ENCODE data around the gene IKZF1.

Gene IKZF1

GRCh38 chr7:50308532-50309385, 4.2 kb downstream of the IKZF1 start:
- DNase-seq (ENCODE audit: low read depth in 2 of 2) = no peak

- DNase-seq (ENCODE audit: low read depth in 2 of 2) = no peak
These were observed 5.2 kb downstream of the IKZF1 start for GRCh38 chr7:50309721-50310120.

GRCh38 chr7:50310361-50310760, 5.8 kb downstream of the IKZF1 start:
- no peak for DNase-seq (ENCODE audit: low read depth in 2 of 2)

DNA sequence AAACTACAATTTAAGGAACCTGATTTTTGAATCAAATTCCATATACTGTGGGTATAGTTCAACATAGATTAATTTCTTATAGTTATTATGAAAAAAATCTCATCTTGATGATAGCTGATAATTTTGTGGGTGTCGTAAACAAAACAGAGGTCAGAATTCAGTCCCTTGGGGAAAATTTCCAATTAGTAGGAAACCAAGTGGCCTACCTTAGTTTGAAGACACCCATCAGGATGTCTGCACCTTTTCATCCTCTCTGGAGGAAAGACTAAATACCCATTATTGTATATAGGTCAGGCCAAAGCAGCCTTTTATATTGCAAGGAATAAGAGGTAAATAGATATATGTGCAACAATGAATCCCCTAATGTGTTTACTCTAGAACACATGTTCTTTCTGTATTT, 6.4 kb downstream of the IKZF1 start:
- DNase-seq (ENCODE audit: low read depth in 2 of 2) = no peak

DNA sequence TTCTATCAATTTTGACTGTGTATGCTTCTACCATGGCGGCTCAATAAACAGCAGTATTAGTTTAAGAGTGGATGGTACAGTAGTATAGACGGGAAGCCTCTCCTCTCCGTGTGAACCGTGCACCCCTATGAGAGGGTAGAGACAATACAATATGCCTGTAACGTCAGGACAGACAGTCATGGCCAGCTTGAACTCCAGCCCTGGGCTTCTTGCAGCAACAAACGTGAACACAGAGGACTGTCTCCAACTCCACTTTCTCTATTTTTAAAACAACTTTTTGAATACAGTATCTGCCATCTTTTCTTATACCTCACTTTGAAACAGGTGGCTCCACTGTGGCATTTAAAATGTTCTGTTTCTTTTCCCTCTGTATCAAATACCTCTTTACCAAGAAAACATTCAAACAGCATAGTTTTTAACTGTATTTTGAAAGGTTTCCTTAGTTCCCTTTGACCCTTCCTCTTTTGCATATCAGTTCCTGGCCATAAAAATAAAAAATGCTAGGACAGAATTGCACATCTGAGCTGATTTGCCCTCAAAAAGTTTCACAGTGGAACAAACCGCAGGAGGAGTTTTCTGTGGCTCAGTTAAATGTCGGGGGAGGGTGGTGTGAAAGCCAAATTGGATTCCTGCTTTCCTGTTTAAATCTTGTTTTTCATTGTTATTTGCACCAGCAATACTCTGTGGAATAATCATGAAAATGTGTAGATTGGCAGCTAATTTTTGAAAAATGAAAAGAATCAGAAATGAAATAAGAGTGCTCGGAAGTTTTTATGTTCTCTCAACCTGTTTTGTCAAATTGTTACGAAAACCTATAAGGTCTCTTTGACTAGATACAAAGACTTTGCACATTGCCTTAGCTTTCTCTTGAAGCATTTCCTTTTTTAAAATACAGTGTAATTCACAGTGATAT, 8.0 kb downstream of the IKZF1 start:
- DNase-seq (ENCODE audit: low read depth in 2 of 2) = no peak

DNA sequence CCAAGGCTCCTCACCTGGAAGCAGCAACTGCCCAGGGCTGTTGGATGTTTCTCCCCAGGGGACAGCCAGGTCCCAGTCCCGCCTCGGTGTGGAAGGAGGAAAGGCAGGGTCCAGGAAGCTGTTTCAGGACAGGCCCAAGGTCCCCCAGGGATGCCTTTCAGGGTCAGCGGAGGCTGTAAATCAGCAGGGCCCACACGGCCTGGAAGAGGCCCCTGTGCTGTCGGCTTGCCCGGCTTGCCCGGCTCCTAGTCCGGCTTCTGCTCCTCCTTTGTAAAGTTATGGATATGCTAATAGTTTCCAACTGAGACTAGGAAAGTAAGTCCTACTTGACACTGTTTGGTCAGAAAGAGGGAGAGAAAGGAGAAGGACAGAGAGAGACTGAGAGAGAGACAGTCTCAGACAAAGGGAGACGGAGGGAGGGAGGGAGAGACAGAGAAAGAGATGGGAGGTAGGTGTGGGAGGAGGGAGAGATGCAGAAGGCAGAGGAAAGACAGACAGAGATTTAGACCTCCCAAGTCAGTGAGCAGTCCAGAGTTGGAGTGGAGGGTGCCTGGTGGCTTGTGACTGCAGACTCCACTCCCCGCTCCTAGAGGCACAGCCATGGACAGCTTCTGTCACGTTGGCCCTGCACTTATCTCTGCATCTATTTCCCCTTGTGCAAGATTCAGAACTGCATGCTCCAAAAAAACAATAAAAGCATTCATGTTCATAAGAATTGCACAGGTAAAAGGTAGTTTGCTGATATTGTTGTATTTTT, 10.5 kb downstream of the IKZF1 start:
- DNase-seq (ENCODE audit: low read depth in 2 of 2) = no peak

DNA sequence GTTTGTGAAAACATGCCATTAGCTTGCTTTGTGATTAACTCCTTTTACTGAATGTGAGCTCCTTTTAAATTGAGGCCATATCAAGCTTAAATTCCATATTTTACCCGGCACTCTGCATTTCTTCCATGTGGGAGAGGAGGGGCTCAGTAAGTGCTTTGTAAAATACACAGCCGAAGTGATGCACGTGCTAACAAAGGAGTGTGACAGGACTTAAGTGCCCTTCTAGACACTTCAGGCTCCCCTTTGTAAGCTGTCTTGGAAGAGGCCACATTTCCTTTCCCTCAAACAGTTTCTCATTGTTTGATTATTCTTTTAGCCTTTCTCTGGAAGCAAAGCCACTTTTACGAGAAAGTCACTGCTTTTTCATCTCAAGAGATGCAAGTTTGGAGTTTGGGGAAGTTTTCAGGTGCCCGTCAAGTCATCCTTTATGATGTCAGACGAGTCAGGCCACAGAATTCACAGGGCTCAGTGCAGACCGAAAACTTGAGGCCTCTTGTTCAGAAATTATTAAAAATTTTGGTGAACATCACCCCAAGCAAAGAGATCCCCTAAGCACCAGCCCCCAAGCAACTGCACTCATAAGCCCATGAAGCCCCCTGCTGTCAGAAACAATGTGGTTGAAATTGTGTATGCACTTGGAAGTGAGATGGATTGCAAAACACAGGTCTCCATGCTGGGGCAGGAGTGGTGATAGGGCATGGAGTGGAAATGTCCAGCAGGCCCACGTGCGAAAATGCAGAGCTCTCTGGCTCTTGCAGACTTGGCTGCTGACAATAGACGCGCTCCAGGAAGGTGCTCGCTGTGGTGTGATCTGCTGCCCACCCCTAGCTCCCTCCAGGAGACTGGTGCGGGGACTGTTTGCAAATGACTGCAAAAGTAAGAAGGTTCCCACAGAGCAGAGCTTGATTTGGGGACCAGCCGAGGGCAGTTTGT, 11.5 kb downstream of the IKZF1 start:
- no peak for DNase-seq (ENCODE audit: low read depth in 2 of 2)

- no peak for DNase-seq (ENCODE audit: low read depth in 2 of 2)
These were observed 12.7 kb downstream of the IKZF1 start for GRCh38 chr7:50317221-50317678.

DNA sequence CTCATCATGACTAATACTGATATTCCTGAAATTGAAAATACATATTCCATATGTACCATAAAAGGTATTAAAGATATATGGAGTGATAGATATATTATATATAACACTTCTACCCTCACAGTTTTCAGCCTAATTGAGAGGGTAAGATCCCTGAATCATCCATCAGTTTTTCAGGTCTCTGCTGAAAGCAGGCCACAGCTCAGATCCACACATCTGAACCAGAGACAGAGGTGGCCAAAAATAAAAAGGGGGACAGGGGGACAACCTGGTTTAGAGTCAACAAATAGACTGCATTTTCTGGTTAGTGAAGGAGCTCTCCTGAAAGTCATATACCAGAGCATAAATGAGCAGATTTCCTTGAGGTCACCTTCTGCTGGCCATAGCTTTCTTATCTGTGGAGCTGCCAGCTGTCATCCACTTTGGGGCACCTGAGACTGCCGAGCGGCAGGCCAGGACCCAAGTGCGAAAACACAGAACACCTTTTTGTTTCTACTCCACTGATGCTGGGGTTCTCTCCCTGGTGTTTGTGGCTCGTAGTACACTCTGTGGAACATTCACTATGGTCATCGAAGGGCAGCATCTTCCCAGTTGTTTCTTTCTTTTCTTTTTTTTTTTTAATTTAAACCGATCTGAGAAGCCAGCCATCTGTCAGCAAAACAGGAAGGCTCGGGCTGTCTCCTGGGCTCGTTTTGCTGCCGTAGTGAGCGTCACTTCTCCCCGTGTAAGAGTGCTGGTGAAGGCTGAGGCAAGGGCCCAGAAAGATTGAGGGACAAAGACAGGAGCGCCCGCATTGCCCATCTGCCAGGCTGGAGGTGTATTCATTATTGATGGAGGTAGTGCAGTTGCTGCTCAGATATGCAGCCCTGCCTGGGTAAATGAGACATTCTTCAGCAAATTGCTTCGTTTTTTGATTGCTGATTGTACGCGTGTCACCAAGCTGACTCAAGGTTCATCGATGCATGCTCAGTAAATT, 13.5 kb downstream of the IKZF1 start:
- no peak for DNase-seq (ENCODE audit: low read depth in 2 of 2)

DNA sequence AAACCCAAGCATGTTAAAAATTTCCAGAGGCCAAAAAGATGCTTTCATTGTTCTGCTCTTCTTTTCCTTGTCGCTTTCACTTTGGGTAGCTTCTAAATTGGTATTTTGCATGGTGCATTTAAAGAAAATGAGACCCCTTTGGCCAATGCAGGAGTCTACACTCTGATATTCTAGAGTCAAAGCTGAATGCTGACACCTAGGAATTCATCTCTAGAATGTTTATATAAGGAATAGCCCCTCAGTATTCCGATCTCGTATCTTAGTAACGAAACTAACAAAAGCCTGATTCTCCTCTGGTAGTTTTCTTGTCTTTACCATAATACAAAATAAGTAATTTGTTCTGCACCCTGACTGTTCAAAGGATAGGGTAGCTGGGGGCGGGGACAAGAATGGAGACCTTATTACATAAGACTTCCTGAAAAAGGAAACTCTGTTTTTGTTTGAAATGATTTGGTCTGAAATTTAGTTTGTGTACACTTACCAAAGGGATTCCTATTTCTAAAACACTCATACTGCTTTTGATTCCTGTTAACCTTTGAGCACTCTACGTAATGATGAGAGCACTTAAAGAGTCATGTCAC, 17.1 kb downstream of the IKZF1 start:
- DNase-seq (ENCODE audit: low read depth in 2 of 2) = no peak

DNA sequence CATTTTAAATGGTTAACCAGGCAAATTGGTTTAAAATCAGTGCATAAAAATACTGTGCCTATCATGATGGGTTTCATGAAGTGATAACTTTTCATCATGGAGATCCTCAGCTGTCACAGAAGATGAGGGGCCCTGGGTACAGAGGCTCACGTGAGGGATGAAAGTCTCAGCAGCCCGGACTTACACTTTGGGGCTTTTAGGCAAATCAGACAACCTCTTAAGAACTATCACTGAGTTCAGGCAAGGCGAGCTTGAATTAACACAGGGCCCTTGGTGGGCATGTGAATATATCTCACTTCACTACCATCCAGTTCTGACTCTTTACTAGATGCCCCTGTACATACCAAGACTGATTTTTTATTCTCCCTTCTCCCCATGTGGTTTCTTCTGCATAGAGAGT, 19.6 kb downstream of the IKZF1 start:
- DNase-seq (ENCODE audit: low read depth in 2 of 2) = no peak

DNA sequence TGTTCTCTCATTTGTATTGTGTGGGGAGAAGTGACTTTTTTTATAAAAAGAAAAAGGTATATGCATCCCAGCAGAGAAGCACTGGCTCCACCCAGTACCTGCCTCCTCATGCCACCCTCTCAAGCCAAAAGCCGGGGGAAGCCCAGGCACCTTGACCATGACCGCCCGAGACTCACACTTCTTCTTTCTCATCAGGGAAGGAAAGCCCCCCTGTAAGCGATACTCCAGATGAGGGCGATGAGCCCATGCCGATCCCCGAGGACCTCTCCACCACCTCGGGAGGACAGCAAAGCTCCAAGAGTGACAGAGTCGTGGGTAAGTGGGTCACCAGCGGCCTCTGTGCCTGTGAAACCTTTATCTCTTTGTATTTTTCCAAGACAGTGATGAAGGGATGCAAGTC, 22.9 kb downstream of the IKZF1 start:
- DNase-seq (ENCODE audit: low read depth in 2 of 2) = no peak

DNA sequence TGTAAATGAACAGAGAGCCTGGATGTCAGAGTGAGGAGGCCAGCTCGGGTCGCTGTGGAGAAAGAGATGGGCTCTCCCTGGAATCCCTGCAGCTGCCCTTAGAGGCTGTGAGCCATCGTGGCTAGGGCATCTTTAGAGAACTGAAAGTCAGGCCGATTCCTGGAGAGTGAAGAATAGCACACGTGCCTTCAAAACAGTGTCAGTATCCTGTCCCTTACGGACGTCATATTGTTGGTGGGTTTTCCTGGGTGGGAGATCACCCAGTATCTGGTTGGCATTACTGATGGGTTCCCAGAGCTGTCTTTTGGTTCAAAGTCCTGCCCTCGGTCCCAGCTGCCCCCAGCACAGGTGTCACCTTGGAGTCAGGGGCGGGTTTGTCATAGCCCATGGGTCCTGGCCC, 25.3 kb downstream of the IKZF1 start:
- no peak for DNase-seq (ENCODE audit: low read depth in 2 of 2)

- DNase-seq (ENCODE audit: low read depth in 2 of 2) = no peak
These were observed 25.7 kb downstream of the IKZF1 start for GRCh38 chr7:50330254-50330653.

DNA sequence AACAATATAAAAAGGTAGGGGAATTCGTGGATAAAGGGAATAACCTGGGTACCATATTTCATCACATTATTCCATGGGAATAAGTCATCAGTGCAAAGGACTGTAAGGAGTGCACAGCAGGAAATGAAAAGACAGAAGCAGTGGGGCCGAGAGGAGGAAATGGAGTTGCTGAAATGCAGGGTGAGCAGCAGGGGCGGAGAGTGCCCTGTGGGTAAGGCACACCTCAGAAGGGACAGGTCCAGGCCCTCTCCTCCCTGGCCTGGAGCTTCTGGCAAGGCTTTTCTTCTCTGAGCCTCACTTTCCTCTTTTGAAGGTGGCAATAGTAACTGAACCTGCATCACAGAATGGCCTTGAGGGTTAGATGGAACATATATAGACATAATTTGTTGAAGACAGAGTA, 26.2 kb downstream of the IKZF1 start:
- DNase-seq (ENCODE audit: low read depth in 2 of 2) = no peak

DNA sequence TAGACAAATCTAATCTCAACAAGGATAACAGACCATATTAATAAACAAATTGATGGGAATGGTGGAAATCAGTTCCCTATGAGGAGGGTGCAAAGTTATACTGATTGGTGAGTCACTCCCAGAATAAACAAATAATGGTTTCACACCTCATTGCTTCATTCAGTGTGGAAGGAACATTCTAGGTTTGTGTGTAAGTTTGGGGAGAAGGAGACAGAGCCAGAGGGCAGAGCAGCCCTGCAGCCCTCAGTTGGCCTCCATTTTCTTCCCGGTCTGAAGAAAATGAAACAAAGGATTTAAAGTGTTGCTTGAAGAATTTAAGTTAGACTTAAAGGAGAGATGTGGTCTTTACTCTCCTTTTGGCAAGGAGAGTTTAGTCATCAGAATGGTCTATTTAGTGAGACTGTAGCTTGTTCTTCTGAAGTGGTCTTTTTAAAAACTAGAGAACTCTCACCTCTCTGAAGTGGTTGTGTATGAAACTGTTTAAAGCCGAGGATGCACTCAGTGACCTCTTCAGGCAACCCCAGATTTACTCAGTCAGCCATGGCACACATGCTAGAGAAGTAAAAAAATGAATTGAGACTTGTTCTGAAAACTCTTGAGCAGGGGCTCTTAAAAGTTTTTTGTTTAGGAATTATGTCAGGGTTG, 27.2 kb downstream of the IKZF1 start:
- DNase-seq (ENCODE audit: low read depth in 2 of 2) = no peak

DNA sequence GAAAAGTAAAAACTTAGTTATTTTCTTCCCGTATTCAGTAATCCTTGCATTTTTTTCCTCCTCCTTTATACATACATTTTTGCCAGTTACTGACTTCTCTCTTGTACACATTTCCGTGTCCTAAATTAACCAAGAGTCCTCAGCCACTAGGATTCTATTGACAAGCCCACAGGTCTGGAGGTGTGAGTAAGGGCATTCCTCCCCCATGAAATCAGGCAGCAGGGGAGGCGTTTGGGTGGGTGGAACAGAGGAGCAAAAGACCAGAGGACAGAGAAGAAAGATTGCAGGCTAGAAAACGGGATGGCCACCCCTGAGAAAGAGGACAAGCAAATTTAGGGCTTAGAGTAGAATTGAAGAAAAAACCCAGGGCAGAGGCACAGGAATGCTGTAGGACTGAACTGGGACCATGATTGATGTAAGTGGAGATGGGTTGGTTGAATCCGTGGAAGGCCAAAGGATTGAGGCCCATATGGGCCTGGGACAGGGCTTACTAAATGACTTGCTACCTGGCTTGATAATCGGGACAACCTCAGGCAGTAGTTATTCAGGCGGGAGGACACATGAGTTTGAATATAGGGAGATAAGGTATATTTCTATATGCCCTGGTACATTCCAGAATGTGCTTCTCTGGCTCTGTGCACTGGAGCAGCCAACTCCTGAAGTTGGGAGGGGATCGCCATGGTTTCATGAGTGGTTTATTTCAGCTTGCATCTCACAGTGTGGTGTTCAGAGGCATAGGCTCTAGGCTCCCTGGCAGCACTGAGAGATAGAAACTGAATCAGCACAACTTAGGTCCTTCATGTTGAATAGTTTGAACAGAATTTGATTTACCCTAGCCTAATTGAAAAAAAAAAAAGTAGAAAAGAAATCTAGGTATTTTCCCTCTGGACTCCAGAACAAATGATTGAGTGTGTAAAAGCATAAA, 28.0 kb downstream of the IKZF1 start:
- DNase-seq (ENCODE audit: low read depth in 2 of 2) = no peak

DNA sequence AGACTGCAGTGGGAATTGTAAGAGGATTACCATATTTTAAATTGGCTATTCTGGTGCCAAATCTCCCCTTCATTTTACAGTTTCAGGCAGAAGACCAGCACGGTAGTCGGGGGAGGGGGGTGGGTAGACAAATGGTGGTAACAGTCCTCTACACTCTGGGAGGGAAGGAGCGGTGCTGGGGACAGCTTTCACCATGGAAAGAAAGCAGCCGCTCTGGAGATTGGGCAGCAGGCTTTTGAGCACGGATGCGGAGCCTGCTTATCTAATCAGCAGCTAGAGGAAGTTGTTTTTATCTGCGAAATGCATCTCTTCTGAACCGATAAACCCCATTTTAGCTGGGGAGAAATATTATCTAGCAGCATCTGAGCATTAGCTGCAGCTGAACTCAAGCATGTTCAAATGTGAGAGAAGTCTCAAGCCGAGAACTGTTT, 28.7 kb downstream of the IKZF1 start:
- no peak for DNase-seq (ENCODE audit: low read depth in 2 of 2)

Data from stimulated activated CD8-positive, alpha-beta memory T cell treated with anti-CD3 and anti-CD28 coated beads, Interleukin-7, amount 100 ng/mL, for 1 hour (primary cell).